ENCODE results near the gene LTBP2. TPM values are rescaled to one million over a fixed set of nuclear protein-coding genes. Genes with fewer than 3 reads are reported as not detected.

The LTBP2 gene
- total RNA-seq, 4 donors from 2014 or later, result 19.8 to 51.9 (median 28.8) TPM

DNA sequence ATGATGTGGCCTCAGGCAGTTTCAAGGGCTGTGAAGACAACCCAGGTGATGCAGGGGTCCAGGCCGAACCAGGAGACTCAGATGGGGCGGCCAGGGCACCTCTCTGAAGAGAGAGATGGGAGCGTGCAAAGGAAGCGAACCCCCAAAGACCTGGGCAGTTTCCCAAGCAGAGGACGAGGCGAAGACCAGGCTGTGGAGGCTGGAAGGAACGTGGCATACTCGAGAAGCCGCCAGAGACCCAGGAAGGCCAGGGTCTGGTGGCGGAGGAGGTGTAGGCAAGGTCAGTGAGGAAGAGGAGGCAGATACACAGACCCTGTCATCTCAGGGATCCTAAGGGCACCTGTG is 24.7 kb downstream of the LTBP2 start:
- in situ Hi-C loops (cut with MboI; ENCODE audit: low sequenced_read_pairs in 4 of 4) (no loop called here), intact Hi-C loops (cut with DNase I; ENCODE audit: low total_unique reads) (no loop called here)
- no peak overlapping the region for H3K4me3 ChIP-seq
- H3K9me3 ChIP-seq, result no peaks in the 10 kb centered on the region
- DNase-seq (no peak), ATAC-seq (no peak)
- peaks cover 22 to 26% of the 10 kb centered on the region in 2 donors for H3K4me1 ChIP-seq
- no peaks in the 10 kb centered on the region for H3K27me3 ChIP-seq
- no peaks in the 10 kb centered on the region for H3K36me3 ChIP-seq
- TF ChIP-seq, protein P1, sequence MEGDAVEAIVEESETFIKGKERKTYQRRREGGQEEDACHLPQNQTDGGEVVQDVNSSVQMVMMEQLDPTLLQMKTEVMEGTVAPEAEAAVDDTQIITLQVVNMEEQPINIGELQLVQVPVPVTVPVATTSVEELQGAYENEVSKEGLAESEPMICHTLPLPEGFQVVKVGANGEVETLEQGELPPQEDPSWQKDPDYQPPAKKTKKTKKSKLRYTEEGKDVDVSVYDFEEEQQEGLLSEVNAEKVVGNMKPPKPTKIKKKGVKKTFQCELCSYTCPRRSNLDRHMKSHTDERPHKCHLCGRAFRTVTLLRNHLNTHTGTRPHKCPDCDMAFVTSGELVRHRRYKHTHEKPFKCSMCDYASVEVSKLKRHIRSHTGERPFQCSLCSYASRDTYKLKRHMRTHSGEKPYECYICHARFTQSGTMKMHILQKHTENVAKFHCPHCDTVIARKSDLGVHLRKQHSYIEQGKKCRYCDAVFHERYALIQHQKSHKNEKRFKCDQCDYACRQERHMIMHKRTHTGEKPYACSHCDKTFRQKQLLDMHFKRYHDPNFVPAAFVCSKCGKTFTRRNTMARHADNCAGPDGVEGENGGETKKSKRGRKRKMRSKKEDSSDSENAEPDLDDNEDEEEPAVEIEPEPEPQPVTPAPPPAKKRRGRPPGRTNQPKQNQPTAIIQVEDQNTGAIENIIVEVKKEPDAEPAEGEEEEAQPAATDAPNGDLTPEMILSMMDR (IDR thresholded peaks at IDR 0.05 in 4 of 5, conservative IDR thresholded peaks at IDR 0.05 in 1 of 5), result no peak
- TF ChIP-seq POLR2A (IDR thresholded peaks at IDR 0.05), result no peak
- no peak overlapping the region for H3K27ac ChIP-seq

DNA sequence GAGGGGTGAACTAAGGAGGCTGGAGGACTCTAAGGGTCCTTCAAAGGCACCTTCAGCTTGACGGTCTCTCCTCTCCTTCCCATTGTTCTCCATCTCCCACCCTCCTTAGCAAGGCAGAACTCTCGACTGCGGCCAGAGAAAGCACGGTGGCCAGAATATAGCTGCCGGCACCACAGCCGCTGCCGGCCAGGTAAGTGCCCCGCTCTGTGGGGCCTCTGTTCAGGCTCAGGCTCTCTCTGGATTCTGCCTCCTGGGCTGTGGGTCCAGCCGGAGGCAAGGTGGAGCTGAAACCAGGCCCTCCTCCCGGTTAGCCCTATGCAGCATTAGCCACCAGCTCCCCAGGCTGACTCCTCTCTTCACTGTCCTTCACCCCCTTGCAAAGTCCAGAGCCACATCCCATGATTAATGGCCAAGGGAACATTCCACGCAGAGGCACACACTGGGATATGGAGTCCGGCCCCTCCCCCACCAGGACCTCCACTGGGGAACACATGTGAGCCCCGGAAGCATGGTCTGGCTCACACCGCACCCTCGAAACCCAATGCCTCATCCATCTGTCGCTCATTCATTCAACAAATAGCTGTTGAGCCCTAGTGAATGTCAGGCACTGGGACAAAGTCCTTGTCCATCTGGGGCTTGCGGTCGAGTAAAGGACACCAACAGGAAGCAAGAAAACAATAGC is 25.2 kb downstream of the LTBP2 start:
- Histone ChIP-seq H3K27me3 (no peaks in the 10 kb centered on the region), H3K4me1 (peaks cover 18 to 21% of the 10 kb centered on the region in 2 donors), H3K27ac (no peak overlapping the region), H3K9me3 (no peaks in the 10 kb centered on the region), H3K4me3 (no peak overlapping the region), H3K36me3 (no peaks in the 10 kb centered on the region)
- in situ Hi-C loops (cut with MboI; ENCODE audit: low sequenced_read_pairs in 4 of 4) (no loop called here), intact Hi-C loops (cut with DNase I; ENCODE audit: low total_unique reads) (no loop called here)
- no peak for DNase-seq
- TF ChIP-seq, protein P1 (IDR thresholded peaks at IDR 0.05 in 4 of 5, conservative IDR thresholded peaks at IDR 0.05 in 1 of 5), result no peak
- TF ChIP-seq POLR2A (IDR thresholded peaks at IDR 0.05), result no peak
- ATAC-seq, result no peak

DNA sequence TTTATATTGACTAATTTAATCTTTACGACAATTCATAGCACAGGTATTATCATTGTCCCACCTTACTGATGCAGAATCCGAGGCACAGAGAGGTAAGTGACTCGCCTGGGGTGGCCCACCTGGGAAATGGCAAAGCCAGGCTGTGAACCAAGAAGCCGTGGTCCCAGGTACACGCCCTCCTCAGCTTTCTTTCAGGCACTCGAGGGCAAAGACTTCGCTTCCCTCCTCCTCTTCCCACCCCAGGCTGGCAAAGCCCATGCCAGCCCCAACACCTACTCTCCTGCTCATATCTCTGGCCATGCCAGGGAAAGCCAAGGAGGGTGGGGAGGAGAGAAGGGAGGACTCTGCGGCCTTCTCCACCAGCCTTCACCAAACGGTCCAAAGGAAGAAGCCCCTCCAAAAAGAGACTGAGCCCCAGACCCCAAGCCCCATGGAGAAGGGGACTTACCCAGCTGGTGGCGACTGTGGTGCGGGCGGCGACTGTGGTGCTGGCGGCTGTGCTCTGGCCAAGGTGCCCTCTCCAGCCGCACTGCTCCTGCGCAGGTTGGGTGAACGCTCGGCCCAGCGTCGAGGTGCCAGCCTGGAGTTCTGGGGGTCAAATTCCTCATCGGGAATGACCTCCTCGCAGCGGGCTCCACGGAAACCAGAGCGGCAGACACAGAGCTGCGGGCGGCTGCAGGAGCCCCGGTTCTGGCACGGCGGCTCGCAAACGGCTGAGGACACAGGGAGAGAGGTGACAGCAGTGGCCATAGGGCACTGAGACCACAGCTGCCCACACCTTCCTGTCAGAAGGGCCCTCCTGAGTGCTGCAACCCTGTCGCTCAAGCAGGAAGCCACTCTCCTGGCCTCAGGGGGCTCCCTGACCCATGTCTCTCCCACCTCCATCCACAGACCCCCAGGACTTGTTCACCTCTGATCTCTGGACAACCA is 26.4 kb downstream of the LTBP2 start:
- ATAC-seq, result no peak
- intact Hi-C loops (cut with DNase I; ENCODE audit: low total_unique reads) (no loop called here), in situ Hi-C loops (cut with MboI; ENCODE audit: low sequenced_read_pairs in 4 of 4) (no loop called here)
- H3K4me1 ChIP-seq, result peaks cover 12 to 17% of the 10 kb centered on the region in 2 donors
- TF ChIP-seq POLR2A (IDR thresholded peaks at IDR 0.05), result no peak
- TF ChIP-seq, protein P1 (IDR thresholded peaks at IDR 0.05 in 4 of 5, conservative IDR thresholded peaks at IDR 0.05 in 1 of 5), result no peak
- no peak overlapping the region for H3K4me3 ChIP-seq
- no peaks in the 10 kb centered on the region for H3K9me3 ChIP-seq
- DNase-seq, result no peak
- no peak overlapping the region for H3K27ac ChIP-seq
- no peaks in the 10 kb centered on the region for H3K36me3 ChIP-seq
- H3K27me3 ChIP-seq, result no peaks in the 10 kb centered on the region

DNA sequence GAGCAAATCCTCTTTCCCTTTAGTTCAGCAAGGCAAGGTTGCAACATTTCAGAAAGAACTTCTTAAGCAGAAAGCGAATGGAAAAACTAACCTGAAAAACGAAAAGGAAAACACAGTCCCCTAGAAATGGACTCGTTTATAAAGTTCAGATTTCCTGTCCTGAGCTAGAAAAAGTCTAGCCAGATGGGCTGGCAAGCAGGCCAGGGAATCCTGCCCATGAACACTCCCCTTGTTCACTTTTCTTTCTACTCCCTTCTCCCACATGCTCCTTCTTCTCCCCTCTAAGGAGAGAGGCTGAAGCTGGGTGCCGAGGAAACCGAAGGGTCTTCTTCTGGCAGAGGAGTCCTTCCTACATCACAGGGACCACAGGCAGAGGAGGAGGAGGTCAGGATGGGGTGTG is 27.1 kb downstream of the LTBP2 start:
- DNase-seq, result no peak
- H3K9me3 ChIP-seq, result no peaks in the 10 kb centered on the region
- ATAC-seq, result no peak
- intact Hi-C loops (cut with DNase I; ENCODE audit: low total_unique reads), result no loop called here
- no peak overlapping the region for H3K27ac ChIP-seq
- H3K36me3 ChIP-seq, result no peaks in the 10 kb centered on the region
- H3K27me3 ChIP-seq, result no peaks in the 10 kb centered on the region
- TF ChIP-seq, protein P1 (IDR thresholded peaks at IDR 0.05 in 4 of 5, conservative IDR thresholded peaks at IDR 0.05 in 1 of 5), result no peak
- TF ChIP-seq POLR2A (IDR thresholded peaks at IDR 0.05), result no peak
- peaks cover 12 to 17% of the 10 kb centered on the region in 2 donors for H3K4me1 ChIP-seq
- H3K4me3 ChIP-seq, result no peak overlapping the region
- in situ Hi-C loops (cut with MboI; ENCODE audit: low sequenced_read_pairs in 4 of 4), result no loop called here
